Liver (tissue), 9 donors: ENCODE data around the gene BPTF. TPM values are rescaled to one million over a fixed set of nuclear protein-coding genes. Genes with fewer than 3 reads are reported as not detected.

Source experiments
- DNase-seq: peaks from one replicate; pipeline ENCODE4 v3.0.0-alpha.2; 2017; ENCODE audit warnings: low spot score
- H3K27ac ChIP-seq, 2 donors: one replicate each; pipeline ENCODE4 v1.7.0; 2013; ENCODE audit warnings: inconsistent platforms in 2 of 2, low read length in 2 of 2, control low read depth in 1 of 2, low read depth in 1 of 2, mild to moderate bottlenecking in 1 of 2
- H3K27me3 ChIP-seq, 4 donors: one replicate each; pipeline versions ENCODE4 v1.6.1 to v1.7.0; 2013; ENCODE audit warnings: low read length in 3 of 4, inconsistent platforms in 1 of 4, mild to moderate bottlenecking in 1 of 4, moderate library complexity in 1 of 4; ENCODE audit not compliant: control insufficient read depth in 4 of 4, insufficient read depth in 4 of 4
- H3K36me3 ChIP-seq, 4 donors: one replicate each; pipeline versions ENCODE4 v1.6.1 to v1.7.0; 2013; ENCODE audit warnings: low read length in 3 of 4, mild to moderate bottlenecking in 3 of 4, low read depth in 1 of 4, moderate library complexity in 1 of 4; ENCODE audit not compliant: control insufficient read depth in 4 of 4, insufficient read depth in 3 of 4
- H3K4me1 ChIP-seq, 4 donors: one replicate each; pipeline versions ENCODE4 v1.6.1 to v1.7.0; 2013; ENCODE audit warnings: low read length in 3 of 4, mild to moderate bottlenecking in 3 of 4, moderate library complexity in 1 of 4; ENCODE audit not compliant: control insufficient read depth in 4 of 4, insufficient read depth in 4 of 4
- H3K4me3 ChIP-seq, 3 donors: one replicate each; pipeline versions ENCODE4 v1.6.1 to v1.7.0; 2013; ENCODE audit warnings: low read length in 3 of 3, control low read depth in 1 of 3, low read depth in 1 of 3, mild to moderate bottlenecking in 1 of 3
- H3K9ac ChIP-seq, 2 donors: one replicate each; pipeline ENCODE4 v1.7.0; 2013; ENCODE audit warnings: low read length in 2 of 2, mild to moderate bottlenecking in 2 of 2, moderate library complexity in 2 of 2, control low read depth in 1 of 2, low read depth in 1 of 2
- H3K9me3 ChIP-seq, 4 donors: one replicate each; pipeline versions ENCODE4 v1.6.1 to v1.7.0; 2013; ENCODE audit warnings: low read length in 3 of 4; ENCODE audit not compliant: control insufficient read depth in 4 of 4
- ATF3 ChIP-seq: IDR thresholded peaks from 2 replicates; pipeline ENCODE4 v1.6.1; 2016; ENCODE audit warnings: antibody characterized with exemption
- EGR1 ChIP-seq, 2 donors: IDR thresholded peaks; 2 replicates each; pipeline ENCODE4 v1.6.1; 2016 to 2018; ENCODE audit warnings: antibody characterized with exemption in 2 of 2, low read depth in 2 of 2
- FOXA1 ChIP-seq: IDR thresholded peaks from 2 replicates; pipeline ENCODE4 v1.6.1; 2016; ENCODE audit warnings: antibody characterized with exemption
- FOXA2 ChIP-seq: IDR thresholded peaks from 2 replicates; pipeline ENCODE4 v1.6.1; 2016; ENCODE audit warnings: antibody characterized with exemption
- GABPA ChIP-seq, 2 donors: IDR thresholded peaks in 1 of 2; conservative IDR thresholded peaks in 1 of 2; 2 replicates each; pipeline ENCODE4 v1.6.1; 2016; ENCODE audit warnings: antibody characterized with exemption in 2 of 2, mild to moderate bottlenecking in 1 of 2, moderate library complexity in 1 of 2
- HNF4A ChIP-seq, 2 donors: conservative IDR thresholded peaks; 2 replicates each; pipeline ENCODE4 v1.6.1; 2016; ENCODE audit warnings: antibody characterized with exemption in 2 of 2, mild to moderate bottlenecking in 2 of 2
- HNF4G ChIP-seq: IDR thresholded peaks from 2 replicates; pipeline ENCODE4 v1.6.1; 2016; ENCODE audit warnings: antibody characterized with exemption
- JUND ChIP-seq, 2 donors: IDR thresholded peaks; 2 replicates each; pipeline ENCODE4 v1.6.1; 2016; ENCODE audit warnings: antibody characterized with exemption in 2 of 2
- NR2F2 ChIP-seq: IDR thresholded peaks from 2 replicates; pipeline ENCODE4 v1.6.1; 2016; ENCODE audit warnings: antibody characterized with exemption
- RAD21 ChIP-seq, 2 donors: IDR thresholded peaks; 2 replicates each; pipeline ENCODE4 v1.6.1; 2016; ENCODE audit warnings: antibody characterized with exemption in 2 of 2, mild to moderate bottlenecking in 2 of 2
- RXRA ChIP-seq, 2 donors: IDR thresholded peaks; 2 replicates each; pipeline ENCODE4 v1.6.1; 2017 to 2018; ENCODE audit warnings: antibody characterized with exemption in 2 of 2, mild to moderate bottlenecking in 1 of 2
- SP1 ChIP-seq: IDR thresholded peaks from 2 replicates; pipeline ENCODE4 v1.6.1; 2018; ENCODE audit warnings: antibody characterized with exemption, mild to moderate bottlenecking
- TAF1 ChIP-seq: conservative IDR thresholded peaks from 2 replicates; pipeline ENCODE4 v1.6.1; 2016; ENCODE audit warnings: antibody characterized with exemption, mild to moderate bottlenecking
- YY1 ChIP-seq: IDR thresholded peaks from 2 replicates; pipeline ENCODE4 v1.6.1; 2016; ENCODE audit warnings: antibody characterized with exemption, mild to moderate bottlenecking
- WGBS: extraction: QIAGEN DNeasy Blood & Tissue Kit; methylation state at CpG from one replicate; pipeline ENCODE4 v1.1.7; 2013; 5-methylcytosine and 5-hydroxymethylcytosine counted together
- polyA plus RNA-seq, 2 donors: library from polyadenylated mRNA; stranded (reverse) in 1 of 2; unstranded in 1 of 2; fragments of 200-250 nt in 1 of 2; fragments of >200 nt in 1 of 2; fragmentation: Nextera tagmentation in 1 of 2; extraction: Ambion mirVana in 1 of 2; gene quantifications; one replicate each; pipeline versions ENCODE4 v1.2.1 to v1.2.3, GENCODE V29; 2013 to 2015
- total RNA-seq, 2 donors: library from RNA; depleted of rRNA; stranded (reverse); fragments of >200 nt; gene quantifications; one replicate each; pipeline ENCODE4 v1.2.3, GENCODE V29; 2014
- TF ChIP-seq, protein P1 (sequence below): IDR thresholded peaks from 2 replicates; pipeline ENCODE4 v1.6.1; 2016; ENCODE audit warnings: antibody characterized with exemption
- TF ChIP-seq, protein P2 (sequence below): fragments of 150-350 bp; IDR thresholded peaks from 2 replicates; pipeline ENCODE4 v1.5.1; 2017; ENCODE audit warnings: improper control_type of control experiment, low read depth, low read length; ENCODE audit not compliant: missing input control
- TF ChIP-seq, protein P3 (sequence below): IDR thresholded peaks from 2 replicates; pipeline ENCODE4 v1.6.1; 2016; ENCODE audit warnings: antibody characterized with exemption, mild to moderate bottlenecking
- TF ChIP-seq, protein P4 (sequence below): IDR thresholded peaks from 2 replicates; pipeline ENCODE4 v1.6.1; 2016; ENCODE audit warnings: antibody characterized with exemption
- donor health status: healthy.
- donor health status: healthy.
- donor health status: healthy.
- donor health status: healthy.
- donor health status: healthy.

The BPTF gene
- total and polyA plus RNA-seq, 4 donors: 8.1 to 51.7 (median 29.5) TPM

DNA sequence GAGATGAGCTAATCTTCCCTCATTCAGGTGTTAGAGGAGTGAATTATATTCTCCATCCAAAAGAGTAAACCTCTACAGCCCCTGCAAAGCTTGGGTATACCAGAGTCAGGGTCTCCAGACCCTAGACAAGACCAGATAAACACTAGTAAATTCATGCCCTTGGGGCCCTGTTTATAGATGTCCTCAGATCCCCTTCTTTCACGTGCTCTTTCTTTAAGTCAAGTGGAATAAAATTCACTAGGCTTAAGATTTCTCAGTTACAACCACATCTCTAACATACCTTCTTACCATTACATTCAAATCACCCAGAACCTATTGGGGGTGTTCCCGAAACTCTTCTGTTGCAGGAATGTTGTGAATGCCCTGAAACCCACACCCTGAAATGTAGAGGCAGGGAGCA lies 173.2 kb downstream of the BPTF start:
- DNase-seq: no peak
- Histone ChIP-seq H3K36me3 (no peaks in the 10 kb centered on the region), H3K9me3 (no peaks in the 10 kb centered on the region), H3K4me1 (peaks cover 4 to 19% (median 13%) of the 10 kb centered on the region in 4 donors), H3K27me3 (no peaks in the 10 kb centered on the region), H3K9ac (no peak overlapping the region), H3K27ac (no peak overlapping the region), H3K4me3 (no peak overlapping the region)
- TF ChIP-seq SP1 (no peak), NR2F2 (no peak), YY1 (no peak), RXRA (IDR thresholded peaks at IDR 0.05) (no peak), HNF4A (conservative IDR thresholded peaks at IDR 0.05) (no peak), ATF3 (no peak), EGR1 (IDR thresholded peaks at IDR 0.05; ENCODE audit: low read depth in 2 of 2) (no peak), HNF4G (no peak), TAF1 (no peak), FOXA2 (no peak), JUND (IDR thresholded peaks at IDR 0.05) (no peak), FOXA1 (no peak), RAD21 (IDR thresholded peaks at IDR 0.05) (no peak)
- TF ChIP-seq, protein P1, sequence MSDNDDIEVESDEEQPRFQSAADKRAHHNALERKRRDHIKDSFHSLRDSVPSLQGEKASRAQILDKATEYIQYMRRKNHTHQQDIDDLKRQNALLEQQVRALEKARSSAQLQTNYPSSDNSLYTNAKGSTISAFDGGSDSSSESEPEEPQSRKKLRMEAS: no peak
- 90% methylated on average over 2 of the region's 2 CpGs for whole genome bisulfite sequencing

DNA sequence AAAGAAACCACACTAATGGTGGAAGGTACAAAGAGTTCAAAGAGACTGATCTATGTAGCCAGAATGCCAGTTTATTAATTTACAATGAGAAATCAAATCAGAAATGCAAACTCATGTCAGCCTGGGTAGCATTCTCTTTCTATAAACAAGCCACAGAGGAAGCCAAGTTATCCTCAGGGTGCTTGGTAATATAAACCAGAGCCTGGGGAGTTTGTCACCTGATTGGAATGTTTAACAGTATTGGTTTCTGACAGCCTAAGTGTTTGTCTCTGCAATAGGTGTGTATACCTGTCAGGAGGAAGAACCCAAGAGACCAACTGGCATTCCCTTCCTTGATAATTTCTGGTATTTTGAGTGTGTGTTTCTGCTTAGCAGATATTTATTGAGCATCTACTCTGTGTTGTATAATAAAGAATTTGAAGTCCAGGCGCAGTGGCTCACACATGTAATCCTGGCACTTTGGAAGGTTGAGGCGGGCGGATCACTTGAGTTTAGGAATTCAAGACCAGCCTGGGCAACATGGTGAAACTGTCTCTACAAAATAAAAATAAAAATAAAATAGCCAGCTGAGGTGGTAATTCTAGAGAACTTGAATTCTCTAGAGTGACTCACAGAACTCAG lies 174.1 kb downstream of the BPTF start:
- H3K9me3 ChIP-seq: no peaks in the 10 kb centered on the region
- no peaks in the 10 kb centered on the region for H3K27me3 ChIP-seq
- H3K4me1 ChIP-seq: peaks cover 4 to 16% (median 12%) of the 10 kb centered on the region in 4 donors
- H3K9ac ChIP-seq: no peak overlapping the region
- 97% methylated on average over 3 of the region's 3 CpGs for WGBS
- no peak for DNase-seq
- no peaks in the 10 kb centered on the region for H3K36me3 ChIP-seq
- no peak overlapping the region for H3K4me3 ChIP-seq
- H3K27ac ChIP-seq: no peak overlapping the region
- no peak for TF ChIP-seq RXRA (IDR thresholded peaks at IDR 0.05)
- no peak for TF ChIP-seq EGR1 (IDR thresholded peaks at IDR 0.05; ENCODE audit: low read depth in 2 of 2)
- TF ChIP-seq NR2F2: no peak
- TF ChIP-seq JUND (IDR thresholded peaks at IDR 0.05): no peak
- TF ChIP-seq FOXA2: no peak
- TF ChIP-seq, protein P2, sequence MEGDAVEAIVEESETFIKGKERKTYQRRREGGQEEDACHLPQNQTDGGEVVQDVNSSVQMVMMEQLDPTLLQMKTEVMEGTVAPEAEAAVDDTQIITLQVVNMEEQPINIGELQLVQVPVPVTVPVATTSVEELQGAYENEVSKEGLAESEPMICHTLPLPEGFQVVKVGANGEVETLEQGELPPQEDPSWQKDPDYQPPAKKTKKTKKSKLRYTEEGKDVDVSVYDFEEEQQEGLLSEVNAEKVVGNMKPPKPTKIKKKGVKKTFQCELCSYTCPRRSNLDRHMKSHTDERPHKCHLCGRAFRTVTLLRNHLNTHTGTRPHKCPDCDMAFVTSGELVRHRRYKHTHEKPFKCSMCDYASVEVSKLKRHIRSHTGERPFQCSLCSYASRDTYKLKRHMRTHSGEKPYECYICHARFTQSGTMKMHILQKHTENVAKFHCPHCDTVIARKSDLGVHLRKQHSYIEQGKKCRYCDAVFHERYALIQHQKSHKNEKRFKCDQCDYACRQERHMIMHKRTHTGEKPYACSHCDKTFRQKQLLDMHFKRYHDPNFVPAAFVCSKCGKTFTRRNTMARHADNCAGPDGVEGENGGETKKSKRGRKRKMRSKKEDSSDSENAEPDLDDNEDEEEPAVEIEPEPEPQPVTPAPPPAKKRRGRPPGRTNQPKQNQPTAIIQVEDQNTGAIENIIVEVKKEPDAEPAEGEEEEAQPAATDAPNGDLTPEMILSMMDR: no peak
- TF ChIP-seq HNF4A (conservative IDR thresholded peaks at IDR 0.05): no peak
- TF ChIP-seq, protein P3, sequence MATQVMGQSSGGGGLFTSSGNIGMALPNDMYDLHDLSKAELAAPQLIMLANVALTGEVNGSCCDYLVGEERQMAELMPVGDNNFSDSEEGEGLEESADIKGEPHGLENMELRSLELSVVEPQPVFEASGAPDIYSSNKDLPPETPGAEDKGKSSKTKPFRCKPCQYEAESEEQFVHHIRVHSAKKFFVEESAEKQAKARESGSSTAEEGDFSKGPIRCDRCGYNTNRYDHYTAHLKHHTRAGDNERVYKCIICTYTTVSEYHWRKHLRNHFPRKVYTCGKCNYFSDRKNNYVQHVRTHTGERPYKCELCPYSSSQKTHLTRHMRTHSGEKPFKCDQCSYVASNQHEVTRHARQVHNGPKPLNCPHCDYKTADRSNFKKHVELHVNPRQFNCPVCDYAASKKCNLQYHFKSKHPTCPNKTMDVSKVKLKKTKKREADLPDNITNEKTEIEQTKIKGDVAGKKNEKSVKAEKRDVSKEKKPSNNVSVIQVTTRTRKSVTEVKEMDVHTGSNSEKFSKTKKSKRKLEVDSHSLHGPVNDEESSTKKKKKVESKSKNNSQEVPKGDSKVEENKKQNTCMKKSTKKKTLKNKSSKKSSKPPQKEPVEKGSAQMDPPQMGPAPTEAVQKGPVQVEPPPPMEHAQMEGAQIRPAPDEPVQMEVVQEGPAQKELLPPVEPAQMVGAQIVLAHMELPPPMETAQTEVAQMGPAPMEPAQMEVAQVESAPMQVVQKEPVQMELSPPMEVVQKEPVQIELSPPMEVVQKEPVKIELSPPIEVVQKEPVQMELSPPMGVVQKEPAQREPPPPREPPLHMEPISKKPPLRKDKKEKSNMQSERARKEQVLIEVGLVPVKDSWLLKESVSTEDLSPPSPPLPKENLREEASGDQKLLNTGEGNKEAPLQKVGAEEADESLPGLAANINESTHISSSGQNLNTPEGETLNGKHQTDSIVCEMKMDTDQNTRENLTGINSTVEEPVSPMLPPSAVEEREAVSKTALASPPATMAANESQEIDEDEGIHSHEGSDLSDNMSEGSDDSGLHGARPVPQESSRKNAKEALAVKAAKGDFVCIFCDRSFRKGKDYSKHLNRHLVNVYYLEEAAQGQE: no peak
- TF ChIP-seq TAF1: no peak
- no peak for TF ChIP-seq RAD21 (IDR thresholded peaks at IDR 0.05)
- no peak for TF ChIP-seq YY1
- TF ChIP-seq, protein P4, sequence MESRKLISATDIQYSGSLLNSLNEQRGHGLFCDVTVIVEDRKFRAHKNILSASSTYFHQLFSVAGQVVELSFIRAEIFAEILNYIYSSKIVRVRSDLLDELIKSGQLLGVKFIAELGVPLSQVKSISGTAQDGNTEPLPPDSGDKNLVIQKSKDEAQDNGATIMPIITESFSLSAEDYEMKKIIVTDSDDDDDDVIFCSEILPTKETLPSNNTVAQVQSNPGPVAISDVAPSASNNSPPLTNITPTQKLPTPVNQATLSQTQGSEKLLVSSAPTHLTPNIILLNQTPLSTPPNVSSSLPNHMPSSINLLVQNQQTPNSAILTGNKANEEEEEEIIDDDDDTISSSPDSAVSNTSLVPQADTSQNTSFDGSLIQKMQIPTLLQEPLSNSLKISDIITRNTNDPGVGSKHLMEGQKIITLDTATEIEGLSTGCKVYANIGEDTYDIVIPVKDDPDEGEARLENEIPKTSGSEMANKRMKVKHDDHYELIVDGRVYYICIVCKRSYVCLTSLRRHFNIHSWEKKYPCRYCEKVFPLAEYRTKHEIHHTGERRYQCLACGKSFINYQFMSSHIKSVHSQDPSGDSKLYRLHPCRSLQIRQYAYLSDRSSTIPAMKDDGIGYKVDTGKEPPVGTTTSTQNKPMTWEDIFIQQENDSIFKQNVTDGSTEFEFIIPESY: no peak
- no peak for TF ChIP-seq ATF3
- no peak for TF ChIP-seq FOXA1
- TF ChIP-seq, protein P1: no peak
- TF ChIP-seq SP1: no peak
- TF ChIP-seq HNF4G: no peak
- no peak for TF ChIP-seq GABPA (IDR thresholded peaks at IDR 0.05 in 1 of 2, conservative IDR thresholded peaks at IDR 0.05 in 1 of 2)
